GM23338 (cell line): ENCODE data around the gene INO80B. TPM values are rescaled to one million over a fixed set of nuclear protein-coding genes. Genes with fewer than 3 reads are reported as not detected.

ENCODE experiments used
- ATAC-seq: fragments of 200-7000 bp; cut with Tn5 transposase; 3 replicates; pipeline ENCODE4 v1.9.1; 2020
- DNase-seq: peaks from one replicate; pipeline ENCODE4 v3.0.0-alpha.2; 2015; ENCODE audit warnings: low spot score
- H2AFZ ChIP-seq: fragments of 200-600 bp; sonication (generic); 2 replicates; pipeline ENCODE4 v1.8.0; 2016; ENCODE audit warnings: antibody characterized with exemption, mild to moderate bottlenecking, moderate library complexity
- H3F3A ChIP-seq: fragments of 200-600 bp; sonication (generic); replicated peaks from 2 replicates; pipeline ENCODE4 v1.8.0; 2017; ENCODE audit warnings: antibody characterized with exemption, mixed run types, low read depth
- H3K27ac ChIP-seq: fragments of 200-600 bp; sonication (generic); 2 replicates; pipeline ENCODE4 v1.6.1; 2016; ENCODE audit warnings: low read depth
- H3K27me3 ChIP-seq: fragments of 200-600 bp; sonication (generic); 2 replicates; pipeline ENCODE4 v1.8.0; 2016; ENCODE audit warnings: mild to moderate bottlenecking, mixed run types, moderate library complexity; ENCODE audit not compliant: insufficient read depth
- H3K36me3 ChIP-seq: fragments of 200-600 bp; sonication (generic); 2 replicates; pipeline ENCODE4 v1.8.0; 2016; ENCODE audit warnings: mild to moderate bottlenecking; ENCODE audit not compliant: insufficient read depth
- H3K4me1 ChIP-seq: fragments of 200-600 bp; sonication (generic); 2 replicates; pipeline ENCODE4 v1.8.0; 2016; ENCODE audit warnings: mild to moderate bottlenecking, moderate library complexity; ENCODE audit not compliant: insufficient read depth
- H3K4me2 ChIP-seq: fragments of 200-600 bp; sonication (generic); 2 replicates; pipeline ENCODE4 v1.7.1; 2017; ENCODE audit warnings: mixed run types
- H3K4me3 ChIP-seq: fragments of 200-600 bp; sonication (generic); 2 replicates; pipeline ENCODE4 v1.6.1; 2016; ENCODE audit warnings: mixed run types
- H3K79me2 ChIP-seq: fragments of 200-600 bp; sonication (generic); replicated peaks from 2 replicates; pipeline ENCODE4 v1.8.0; 2017; ENCODE audit warnings: mild to moderate bottlenecking; ENCODE audit not compliant: insufficient read depth
- H3K9me2 ChIP-seq: fragments of 200-600 bp; sonication (generic); 2 replicates; pipeline ENCODE4 v1.8.0; 2017; ENCODE audit not compliant: insufficient read depth
- H4K20me1 ChIP-seq: fragments of 200-600 bp; sonication (generic); replicated peaks from 2 replicates; pipeline ENCODE4 v1.8.0; 2017; ENCODE audit warnings: mild to moderate bottlenecking; ENCODE audit not compliant: insufficient read depth
- H3K27ac Mint-ChIP-seq: 2 replicates; pipeline ENCODE4 v1.8.0; 2020; ENCODE audit warnings: inconsistent platforms, mild to moderate bottlenecking, moderate library complexity, mixed read lengths
- H3K27me3 Mint-ChIP-seq: 3 replicates; pipeline ENCODE4 v1.8.0; 2022; ENCODE audit warnings: low read depth, mild to moderate bottlenecking, moderate library complexity, mixed read lengths, inconsistent platforms; ENCODE audit not compliant: insufficient read depth, poor library complexity
- H3K36me3 Mint-ChIP-seq: 3 replicates; pipeline ENCODE4 v1.8.0; 2021; ENCODE audit warnings: low read depth, mild to moderate bottlenecking, inconsistent platforms, moderate library complexity, mixed read lengths
- H3K4me1 Mint-ChIP-seq: 3 replicates; pipeline ENCODE4 v1.8.0; 2020; ENCODE audit warnings: mild to moderate bottlenecking, inconsistent platforms, mixed read lengths
- H3K4me3 Mint-ChIP-seq: 3 replicates; pipeline ENCODE4 v1.8.0; 2021; ENCODE audit warnings: moderate library complexity, mild to moderate bottlenecking, inconsistent platforms, mixed read lengths
- H3K9me3 Mint-ChIP-seq: 3 replicates; pipeline ENCODE4 v1.8.0; 2020; ENCODE audit warnings: moderate library complexity, mild to moderate bottlenecking, inconsistent platforms, mixed read lengths
- CREB1 ChIP-seq: fragments of 250-450 bp; sonication (Bioruptor Pico); IDR thresholded peaks from 2 replicates; pipeline ENCODE4 v1.5.0; 2020; ENCODE audit warnings: low read depth, mild to moderate bottlenecking, moderate library complexity
- EZH2 ChIP-seq: fragments of 200-600 bp; sonication (generic); IDR thresholded peaks from one replicate; pipeline ENCODE4 v1.8.0; 2017; ENCODE audit warnings: antibody characterized with exemption, mild to moderate bottlenecking, low read depth; ENCODE audit not compliant: unreplicated experiment
- EZH2phosphoT487 ChIP-seq: fragments of 200-600 bp; sonication (generic); IDR thresholded peaks from one replicate; pipeline ENCODE4 v1.8.1; 2018; ENCODE audit warnings: antibody characterized with exemption; ENCODE audit not compliant: unreplicated experiment
- JUNB ChIP-seq: IDR thresholded peaks from one replicate; pipeline ENCODE4 v1.6.1; 2016; ENCODE audit warnings: antibody characterized with exemption; ENCODE audit not compliant: unreplicated experiment
- NANOG ChIP-seq: IDR thresholded peaks from 2 replicates; pipeline ENCODE4 v1.6.1; 2016; ENCODE audit warnings: antibody characterized with exemption, borderline replicate concordance
- POLR2AphosphoS5 ChIP-seq: IDR thresholded peaks from 2 replicates; pipeline ENCODE4 v1.6.1; 2016; ENCODE audit warnings: antibody characterized with exemption, low read depth
- STAT1 ChIP-seq: IDR thresholded peaks from one replicate; pipeline ENCODE4 v1.6.1; 2016; ENCODE audit warnings: antibody characterized with exemption; ENCODE audit not compliant: unreplicated experiment
- ZNF114 ChIP-seq: fragments of 250-450 bp; sonication (Bioruptor Pico); IDR thresholded peaks from 2 replicates; pipeline ENCODE4 v1.5.0; 2020; ENCODE audit warnings: mild to moderate bottlenecking, moderate library complexity
- ZNF331 ChIP-seq: fragments of 250-450 bp; sonication (Bioruptor Pico); IDR thresholded peaks from 2 replicates; pipeline ENCODE4 v1.5.0; 2020; ENCODE audit warnings: low read depth, mild to moderate bottlenecking, moderate library complexity
- polyA plus RNA-seq: library from polyadenylated mRNA; unstranded; fragments of >200 nt; fragmentation: Nextera tagmentation; extraction: Ambion mirVana; gene quantifications from 2 replicates; pipeline ENCODE4 v1.2.1, GENCODE V29; 2016
- total RNA-seq: library from RNA; depleted of rRNA; stranded (reverse); fragments of >200 nt; shearing (Covaris generic); gene quantifications from 2 replicates; pipeline ENCODE4 v1.2.3, GENCODE V29; 2014
- TF ChIP-seq, protein P1 (sequence below): IDR thresholded peaks from one replicate; pipeline ENCODE4 v1.6.1; 2018; ENCODE audit warnings: antibody characterized with exemption; ENCODE audit not compliant: unreplicated experiment
- TF ChIP-seq, protein P2 (sequence below), 2 experiments: fragments of 200-600 bp in 1 of 2; sonication (generic) in 1 of 2; conservative IDR thresholded peaks; 2 replicates each; pipeline versions ENCODE4 v1.5.1 to v1.6.1; 2016 to 2017; ENCODE audit warnings: antibody characterized with exemption in 2 of 2, low read depth in 2 of 2, mild to moderate bottlenecking in 2 of 2, moderate library complexity in 1 of 2
- TF ChIP-seq, protein P3 (sequence below): fragments of 250-450 bp; sonication (Bioruptor Pico); IDR thresholded peaks from 2 replicates; pipeline ENCODE4 v1.5.0; 2020; ENCODE audit warnings: mild to moderate bottlenecking, moderate library complexity
- TF ChIP-seq, protein P4 (sequence below): IDR thresholded peaks from 2 replicates; pipeline ENCODE4 v1.6.1; 2016; ENCODE audit warnings: antibody characterized with exemption

Gene INO80B
- total and polyA plus RNA-seq, 2 experiments from 2014 or later: 5.1 to 21.8 TPM

DNA sequence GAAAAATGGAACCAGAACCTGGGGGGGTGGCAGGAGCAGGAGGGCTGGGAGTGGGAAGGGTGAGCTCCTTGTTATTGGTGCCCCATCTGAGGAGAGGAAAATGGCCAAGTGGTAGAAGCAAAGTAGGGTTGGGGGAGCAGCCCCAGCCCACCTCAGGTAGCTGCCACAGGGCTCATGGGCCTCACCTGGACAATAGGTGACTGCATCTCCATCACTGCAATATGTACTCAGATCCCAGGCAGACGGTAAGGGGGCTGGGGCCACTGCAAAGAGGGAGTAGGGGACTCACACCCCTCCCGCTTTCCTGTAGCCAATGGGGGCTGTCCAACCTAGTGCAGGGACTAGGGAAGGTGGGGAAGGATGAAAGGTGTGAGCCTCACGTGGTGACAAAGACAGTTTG, 37.7 kb upstream of the INO80B start:
- Mint-ChIP-seq H3K36me3 (no peaks in the 10 kb centered on the region), H3K27ac (no peak overlapping the region), H3K4me1 (peaks cover 16% of the 10 kb centered on the region; the same call in 2 of the 3 replicates), H3K9me3 (no peaks in the 10 kb centered on the region), H3K4me3 (no peak overlapping the region), H3K27me3 (peaks cover 47% of the 10 kb centered on the region)
- H3K79me2 ChIP-seq: no peaks in the 10 kb centered on the region
- H3K27me3 ChIP-seq: peaks cover 41% of the 10 kb centered on the region
- H4K20me1 ChIP-seq: no peaks in the 10 kb centered on the region
- no peak overlapping the region for H2AFZ ChIP-seq
- no peaks in the 10 kb centered on the region for H3K36me3 ChIP-seq
- peaks cover 6% of the 10 kb centered on the region; the same call in 1 of the 2 replicates for H3F3A ChIP-seq
- ATAC-seq: no peak
- H3K4me2 ChIP-seq: no peak overlapping the region
- no peak overlapping the region for H3K27ac ChIP-seq
- no peak for DNase-seq
- H3K4me3 ChIP-seq: no peak overlapping the region
- peaks cover 16% of the 10 kb centered on the region for H3K4me1 ChIP-seq
- no peaks in the 10 kb centered on the region for H3K9me2 ChIP-seq
- TF ChIP-seq STAT1: no peak
- TF ChIP-seq, protein P1, sequence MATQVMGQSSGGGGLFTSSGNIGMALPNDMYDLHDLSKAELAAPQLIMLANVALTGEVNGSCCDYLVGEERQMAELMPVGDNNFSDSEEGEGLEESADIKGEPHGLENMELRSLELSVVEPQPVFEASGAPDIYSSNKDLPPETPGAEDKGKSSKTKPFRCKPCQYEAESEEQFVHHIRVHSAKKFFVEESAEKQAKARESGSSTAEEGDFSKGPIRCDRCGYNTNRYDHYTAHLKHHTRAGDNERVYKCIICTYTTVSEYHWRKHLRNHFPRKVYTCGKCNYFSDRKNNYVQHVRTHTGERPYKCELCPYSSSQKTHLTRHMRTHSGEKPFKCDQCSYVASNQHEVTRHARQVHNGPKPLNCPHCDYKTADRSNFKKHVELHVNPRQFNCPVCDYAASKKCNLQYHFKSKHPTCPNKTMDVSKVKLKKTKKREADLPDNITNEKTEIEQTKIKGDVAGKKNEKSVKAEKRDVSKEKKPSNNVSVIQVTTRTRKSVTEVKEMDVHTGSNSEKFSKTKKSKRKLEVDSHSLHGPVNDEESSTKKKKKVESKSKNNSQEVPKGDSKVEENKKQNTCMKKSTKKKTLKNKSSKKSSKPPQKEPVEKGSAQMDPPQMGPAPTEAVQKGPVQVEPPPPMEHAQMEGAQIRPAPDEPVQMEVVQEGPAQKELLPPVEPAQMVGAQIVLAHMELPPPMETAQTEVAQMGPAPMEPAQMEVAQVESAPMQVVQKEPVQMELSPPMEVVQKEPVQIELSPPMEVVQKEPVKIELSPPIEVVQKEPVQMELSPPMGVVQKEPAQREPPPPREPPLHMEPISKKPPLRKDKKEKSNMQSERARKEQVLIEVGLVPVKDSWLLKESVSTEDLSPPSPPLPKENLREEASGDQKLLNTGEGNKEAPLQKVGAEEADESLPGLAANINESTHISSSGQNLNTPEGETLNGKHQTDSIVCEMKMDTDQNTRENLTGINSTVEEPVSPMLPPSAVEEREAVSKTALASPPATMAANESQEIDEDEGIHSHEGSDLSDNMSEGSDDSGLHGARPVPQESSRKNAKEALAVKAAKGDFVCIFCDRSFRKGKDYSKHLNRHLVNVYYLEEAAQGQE: no peak
- no peak for TF ChIP-seq CREB1 (CRISPR knock-in tag)
- no peak for TF ChIP-seq NANOG
- TF ChIP-seq ZNF114 (CRISPR knock-in tag): no peak
- TF ChIP-seq EZH2phosphoT487: no peak
- TF ChIP-seq POLR2AphosphoS5: no peak
- TF ChIP-seq JUNB: no peak
- no peak for TF ChIP-seq EZH2
- TF ChIP-seq, protein P2, sequence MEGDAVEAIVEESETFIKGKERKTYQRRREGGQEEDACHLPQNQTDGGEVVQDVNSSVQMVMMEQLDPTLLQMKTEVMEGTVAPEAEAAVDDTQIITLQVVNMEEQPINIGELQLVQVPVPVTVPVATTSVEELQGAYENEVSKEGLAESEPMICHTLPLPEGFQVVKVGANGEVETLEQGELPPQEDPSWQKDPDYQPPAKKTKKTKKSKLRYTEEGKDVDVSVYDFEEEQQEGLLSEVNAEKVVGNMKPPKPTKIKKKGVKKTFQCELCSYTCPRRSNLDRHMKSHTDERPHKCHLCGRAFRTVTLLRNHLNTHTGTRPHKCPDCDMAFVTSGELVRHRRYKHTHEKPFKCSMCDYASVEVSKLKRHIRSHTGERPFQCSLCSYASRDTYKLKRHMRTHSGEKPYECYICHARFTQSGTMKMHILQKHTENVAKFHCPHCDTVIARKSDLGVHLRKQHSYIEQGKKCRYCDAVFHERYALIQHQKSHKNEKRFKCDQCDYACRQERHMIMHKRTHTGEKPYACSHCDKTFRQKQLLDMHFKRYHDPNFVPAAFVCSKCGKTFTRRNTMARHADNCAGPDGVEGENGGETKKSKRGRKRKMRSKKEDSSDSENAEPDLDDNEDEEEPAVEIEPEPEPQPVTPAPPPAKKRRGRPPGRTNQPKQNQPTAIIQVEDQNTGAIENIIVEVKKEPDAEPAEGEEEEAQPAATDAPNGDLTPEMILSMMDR (conservative IDR thresholded peaks at IDR 0.05; ENCODE audit: low read depth in 2 of 2): no peak
- TF ChIP-seq, protein P3, sequence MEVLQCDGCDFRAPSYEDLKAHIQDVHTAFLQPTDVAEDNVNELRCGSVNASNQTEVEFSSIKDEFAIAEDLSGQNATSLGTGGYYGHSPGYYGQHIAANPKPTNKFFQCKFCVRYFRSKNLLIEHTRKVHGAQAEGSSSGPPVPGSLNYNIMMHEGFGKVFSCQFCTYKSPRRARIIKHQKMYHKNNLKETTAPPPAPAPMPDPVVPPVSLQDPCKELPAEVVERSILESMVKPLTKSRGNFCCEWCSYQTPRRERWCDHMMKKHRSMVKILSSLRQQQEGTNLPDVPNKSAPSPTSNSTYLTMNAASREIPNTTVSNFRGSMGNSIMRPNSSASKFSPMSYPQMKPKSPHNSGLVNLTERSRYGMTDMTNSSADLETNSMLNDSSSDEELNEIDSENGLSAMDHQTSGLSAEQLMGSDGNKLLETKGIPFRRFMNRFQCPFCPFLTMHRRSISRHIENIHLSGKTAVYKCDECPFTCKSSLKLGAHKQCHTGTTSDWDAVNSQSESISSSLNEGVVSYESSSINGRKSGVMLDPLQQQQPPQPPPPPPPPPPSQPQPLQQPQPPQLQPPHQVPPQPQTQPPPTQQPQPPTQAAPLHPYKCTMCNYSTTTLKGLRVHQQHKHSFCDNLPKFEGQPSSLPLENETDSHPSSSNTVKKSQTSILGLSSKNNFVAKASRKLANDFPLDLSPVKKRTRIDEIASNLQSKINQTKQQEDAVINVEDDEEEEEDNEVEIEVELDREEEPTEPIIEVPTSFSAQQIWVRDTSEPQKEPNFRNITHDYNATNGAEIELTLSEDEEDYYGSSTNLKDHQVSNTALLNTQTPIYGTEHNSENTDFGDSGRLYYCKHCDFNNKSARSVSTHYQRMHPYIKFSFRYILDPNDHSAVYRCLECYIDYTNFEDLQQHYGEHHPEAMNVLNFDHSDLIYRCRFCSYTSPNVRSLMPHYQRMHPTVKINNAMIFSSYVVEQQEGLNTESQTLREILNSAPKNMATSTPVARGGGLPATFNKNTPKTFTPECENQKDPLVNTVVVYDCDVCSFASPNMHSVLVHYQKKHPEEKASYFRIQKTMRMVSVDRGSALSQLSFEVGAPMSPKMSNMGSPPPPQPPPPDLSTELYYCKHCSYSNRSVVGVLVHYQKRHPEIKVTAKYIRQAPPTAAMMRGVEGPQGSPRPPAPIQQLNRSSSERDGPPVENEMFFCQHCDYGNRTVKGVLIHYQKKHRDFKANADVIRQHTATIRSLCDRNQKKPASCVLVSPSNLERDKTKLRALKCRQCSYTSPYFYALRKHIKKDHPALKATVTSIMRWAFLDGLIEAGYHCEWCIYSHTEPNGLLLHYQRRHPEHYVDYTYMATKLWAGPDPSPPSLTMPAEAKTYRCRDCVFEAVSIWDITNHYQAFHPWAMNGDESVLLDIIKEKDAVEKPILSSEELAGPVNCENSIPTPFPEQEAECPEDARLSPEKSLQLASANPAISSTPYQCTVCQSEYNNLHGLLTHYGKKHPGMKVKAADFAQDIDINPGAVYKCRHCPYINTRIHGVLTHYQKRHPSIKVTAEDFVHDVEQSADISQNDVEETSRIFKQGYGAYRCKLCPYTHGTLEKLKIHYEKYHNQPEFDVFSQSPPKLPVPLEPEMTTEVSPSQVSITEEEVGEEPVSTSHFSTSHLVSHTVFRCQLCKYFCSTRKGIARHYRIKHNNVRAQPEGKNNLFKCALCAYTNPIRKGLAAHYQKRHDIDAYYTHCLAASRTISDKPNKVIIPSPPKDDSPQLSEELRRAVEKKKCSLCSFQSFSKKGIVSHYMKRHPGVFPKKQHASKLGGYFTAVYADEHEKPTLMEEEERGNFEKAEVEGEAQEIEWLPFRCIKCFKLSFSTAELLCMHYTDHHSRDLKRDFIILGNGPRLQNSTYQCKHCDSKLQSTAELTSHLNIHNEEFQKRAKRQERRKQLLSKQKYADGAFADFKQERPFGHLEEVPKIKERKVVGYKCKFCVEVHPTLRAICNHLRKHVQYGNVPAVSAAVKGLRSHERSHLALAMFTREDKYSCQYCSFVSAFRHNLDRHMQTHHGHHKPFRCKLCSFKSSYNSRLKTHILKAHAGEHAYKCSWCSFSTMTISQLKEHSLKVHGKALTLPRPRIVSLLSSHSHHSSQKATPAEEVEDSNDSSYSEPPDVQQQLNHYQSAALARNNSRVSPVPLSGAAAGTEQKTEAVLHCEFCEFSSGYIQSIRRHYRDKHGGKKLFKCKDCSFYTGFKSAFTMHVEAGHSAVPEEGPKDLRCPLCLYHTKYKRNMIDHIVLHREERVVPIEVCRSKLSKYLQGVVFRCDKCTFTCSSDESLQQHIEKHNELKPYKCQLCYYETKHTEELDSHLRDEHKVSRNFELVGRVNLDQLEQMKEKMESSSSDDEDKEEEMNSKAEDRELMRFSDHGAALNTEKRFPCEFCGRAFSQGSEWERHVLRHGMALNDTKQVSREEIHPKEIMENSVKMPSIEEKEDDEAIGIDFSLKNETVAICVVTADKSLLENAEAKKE (CRISPR knock-in tag): no peak
- TF ChIP-seq, protein P4, sequence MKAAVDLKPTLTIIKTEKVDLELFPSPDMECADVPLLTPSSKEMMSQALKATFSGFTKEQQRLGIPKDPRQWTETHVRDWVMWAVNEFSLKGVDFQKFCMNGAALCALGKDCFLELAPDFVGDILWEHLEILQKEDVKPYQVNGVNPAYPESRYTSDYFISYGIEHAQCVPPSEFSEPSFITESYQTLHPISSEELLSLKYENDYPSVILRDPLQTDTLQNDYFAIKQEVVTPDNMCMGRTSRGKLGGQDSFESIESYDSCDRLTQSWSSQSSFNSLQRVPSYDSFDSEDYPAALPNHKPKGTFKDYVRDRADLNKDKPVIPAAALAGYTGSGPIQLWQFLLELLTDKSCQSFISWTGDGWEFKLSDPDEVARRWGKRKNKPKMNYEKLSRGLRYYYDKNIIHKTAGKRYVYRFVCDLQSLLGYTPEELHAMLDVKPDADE: no peak
- no peak for TF ChIP-seq ZNF331 (CRISPR knock-in tag)
